ENCODE data around the gene SLC25A27.
"Not testable (repeated sequence)": the region's sequence is repeated elsewhere in the genome, so short reads cannot be mapped to it uniquely, and the experiment has no call there.

Gene SLC25A27

GRCh38 chr6:46652603-46653438 lies at the start of gene SLC25A27, which contains the start of gene CYP39A1:
SLC25A27 (plus strand) TSS chr6:46652975; CDS start chr6:46653193, 218 bp downstream.
CYP39A1 (minus strand) TSS chr6:46652818; CDS start chr6:46652582, 236 bp downstream.
- DNase-seq = peak; percentile 74 to 81

- no peak for DNase-seq
Observed at GRCh38 chr6:46605091-46605797, 47.5 kb upstream of the SLC25A27 start.

- no peak for DNase-seq
Observed at GRCh38 chr6:46606338-46606737, 46.4 kb upstream of the SLC25A27 start.

GRCh38 chr6:46610862-46611553 lies 41.8 kb upstream of the SLC25A27 start:
- no peak for DNase-seq

- no peak for DNase-seq
Observed at GRCh38 chr6:46612645-46613044, 40.1 kb upstream of the SLC25A27 start.

- no peak for DNase-seq
Observed at GRCh38 chr6:46618726-46619125, 34.0 kb upstream of the SLC25A27 start.

GRCh38 chr6:46626228-46626909 lies 26.4 kb upstream of the SLC25A27 start:
- DNase-seq = peak in 1 of 2 experiments; percentile 15

- no peak for DNase-seq
Observed at GRCh38 chr6:46626976-46627375, 25.8 kb upstream of the SLC25A27 start.

- DNase-seq = no peak
Observed at GRCh38 chr6:46628498-46628897, 24.3 kb upstream of the SLC25A27 start.

- DNase-seq = no peak
Observed at GRCh38 chr6:46628976-46629375, 23.8 kb upstream of the SLC25A27 start.

GRCh38 chr6:46629691-46630090 lies 23.1 kb upstream of the SLC25A27 start:
- no peak for DNase-seq

- no peak for DNase-seq
Observed at GRCh38 chr6:46632053-46632452, 20.7 kb upstream of the SLC25A27 start.

- no peak for DNase-seq
Observed at GRCh38 chr6:46635462-46635861, 17.3 kb upstream of the SLC25A27 start.

GRCh38 chr6:46637145-46637544 lies 15.6 kb upstream of the SLC25A27 start:
- DNase-seq = no peak

GRCh38 chr6:46637933-46638332 lies 14.8 kb upstream of the SLC25A27 start:
- no peak for DNase-seq

GRCh38 chr6:46638650-46639049 lies 14.1 kb upstream of the SLC25A27 start:
- no peak for DNase-seq

- no peak for DNase-seq
Observed at GRCh38 chr6:46642928-46643751, 9.6 kb upstream of the SLC25A27 start.

- DNase-seq = no peak
Observed at GRCh38 chr6:46645265-46645664, 7.5 kb upstream of the SLC25A27 start.

- not testable (repeated sequence) for DNase-seq
Observed at GRCh38 chr6:46648108-46648507, 4.7 kb upstream of the SLC25A27 start.

GRCh38 chr6:46648869-46649492 lies 3.8 kb upstream of the SLC25A27 start:
- DNase-seq = peak; percentile 13 to 55

- DNase-seq = no peak
Observed at GRCh38 chr6:46651006-46651405, 1.8 kb upstream of the SLC25A27 start.

Data from NCI-H1930 (cell line).